ENCODE measurements around the gene RTN4RL1. TPM values are rescaled to one million over a fixed set of nuclear protein-coding genes. Genes with fewer than 3 reads are reported as not detected.

Gene RTN4RL1
- total and polyA plus RNA-seq, 2 donors = 1.3 to 4.5 TPM

DNA sequence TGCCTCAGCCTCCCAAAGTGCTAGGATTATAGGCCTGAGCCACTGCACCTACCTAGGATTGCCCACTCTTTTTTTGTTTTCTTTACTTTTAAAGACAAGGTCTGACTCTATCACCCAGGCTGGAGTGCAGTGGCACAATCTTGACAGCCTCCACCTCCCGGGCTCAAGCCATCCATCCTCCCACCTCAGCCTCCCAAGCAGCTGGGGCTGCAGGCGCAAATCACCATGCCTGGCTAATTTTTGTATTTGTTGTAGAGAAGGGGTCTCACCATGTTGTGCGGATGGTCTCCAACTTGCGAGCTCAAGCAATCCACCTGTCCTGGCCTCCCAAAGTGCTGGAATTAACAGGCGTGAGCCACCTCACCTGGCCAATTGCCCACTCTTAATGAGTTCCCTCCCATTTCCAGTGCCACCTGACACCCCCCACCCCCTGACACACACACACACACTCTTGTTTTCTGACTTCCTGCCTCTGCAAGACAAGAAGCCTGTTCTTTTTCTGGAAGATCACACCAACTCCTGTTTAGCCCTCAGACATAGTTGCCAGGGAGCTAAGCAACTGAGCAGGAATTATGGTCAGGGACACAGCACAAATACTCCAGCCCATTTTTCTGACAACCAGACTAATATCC is 19.2 kb upstream of the RTN4RL1 start:
- H3K27ac ChIP-seq (ENCODE audit: low read depth) = no peak overlapping the region
- H3K36me3 ChIP-seq (ENCODE audit: insufficient read depth) = peaks cover 4% of the 10 kb centered on the region
- peaks cover 2% of the 10 kb centered on the region for H3K4me1 ChIP-seq (ENCODE audit: insufficient read depth)

DNA sequence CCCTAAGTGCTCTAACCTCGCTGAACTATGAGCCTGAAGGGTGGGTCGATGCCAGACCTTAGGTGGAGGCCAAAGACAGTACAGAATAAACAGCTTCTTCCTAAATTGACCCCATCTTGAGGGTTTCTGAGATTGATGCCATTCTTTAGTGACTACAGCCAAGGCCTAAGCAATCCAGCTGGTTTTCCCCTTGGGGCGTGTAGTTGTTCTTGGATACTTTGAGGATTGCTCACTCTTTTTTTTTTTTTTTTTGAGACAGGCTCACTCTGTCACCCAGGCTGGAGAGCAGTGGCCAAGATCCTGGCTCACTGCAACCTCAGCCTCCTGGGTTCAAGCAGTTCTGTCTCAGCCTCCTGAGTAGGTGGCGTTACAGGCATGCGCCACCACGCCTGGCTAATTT is 18.7 kb upstream of the RTN4RL1 start:
- no peaks in the 10 kb centered on the region for H3K4me1 ChIP-seq (ENCODE audit: insufficient read depth)
- no peak overlapping the region for H3K27ac ChIP-seq (ENCODE audit: low read depth)
- H3K36me3 ChIP-seq (ENCODE audit: insufficient read depth) = peaks cover 4% of the 10 kb centered on the region
- no peak overlapping the region for H3K4me3 ChIP-seq (ENCODE audit: low read depth, low read length)
- no peak for DNase-seq (ENCODE audit: extremely low spot score)
- 84% methylated on average over 6 of the region's 6 CpGs for WGBS

More for the DNA sequence above, 19.2 kb upstream of the RTN4RL1 start:
- H3K4me3 ChIP-seq (ENCODE audit: low read depth, low read length) = no peak overlapping the region
- WGBS = 94% methylated on average over 5 of the region's 5 CpGs
- no peak for DNase-seq (ENCODE audit: extremely low spot score)

DNA sequence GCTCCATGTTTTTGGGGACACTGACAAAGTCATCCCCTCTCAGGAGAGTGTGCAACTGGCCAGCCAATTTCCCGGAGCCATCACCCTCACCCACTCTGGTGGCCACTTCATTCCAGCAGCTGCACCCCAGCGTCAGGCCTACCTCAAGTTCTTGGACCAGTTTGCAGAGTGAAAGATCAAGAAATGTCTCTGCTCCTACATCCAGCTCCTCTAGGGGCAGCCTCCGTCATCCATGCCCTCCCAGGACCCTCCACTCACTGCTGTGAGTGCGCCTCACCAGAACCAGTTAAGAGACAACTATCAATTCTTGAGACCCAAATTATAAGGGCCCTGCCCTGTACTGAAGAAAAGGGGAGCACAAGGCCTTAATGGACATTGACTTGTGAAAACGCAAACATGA is 17.8 kb upstream of the RTN4RL1 start:
- DNase-seq (ENCODE audit: extremely low spot score) = no peak
- 80% methylated on average over 5 of the region's 5 CpGs for WGBS
- no peaks in the 10 kb centered on the region for H3K4me1 ChIP-seq (ENCODE audit: insufficient read depth)
- no peak overlapping the region for H3K4me3 ChIP-seq (ENCODE audit: low read depth, low read length)
- H3K36me3 ChIP-seq (ENCODE audit: insufficient read depth) = peaks cover 4% of the 10 kb centered on the region
- no peak overlapping the region for H3K27ac ChIP-seq (ENCODE audit: low read depth)

DNA sequence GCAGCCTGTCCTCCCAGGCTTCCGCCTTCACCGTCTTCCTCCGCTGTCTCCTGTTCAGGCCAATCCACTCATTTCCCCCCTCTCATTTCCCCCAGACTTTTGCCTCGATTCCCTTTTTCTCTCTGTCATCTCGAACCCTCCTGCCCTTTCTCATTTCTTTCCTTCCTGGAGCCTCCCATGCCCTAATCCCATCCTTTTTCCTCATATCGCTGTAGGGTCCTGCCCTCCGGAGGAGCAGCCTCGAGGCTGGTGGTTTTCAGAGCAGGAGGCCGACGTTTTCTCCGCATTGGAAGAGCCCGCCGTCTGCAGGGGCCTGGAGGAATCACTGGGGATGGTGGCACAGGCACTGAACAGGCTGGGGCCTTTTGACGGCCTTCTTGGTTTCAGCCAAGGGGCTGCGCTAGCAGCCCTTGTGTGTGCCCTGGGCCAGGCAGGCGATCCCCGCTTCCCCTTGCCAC is 17.3 kb upstream of the RTN4RL1 start:
- no peaks in the 10 kb centered on the region for H3K4me1 ChIP-seq (ENCODE audit: insufficient read depth)
- peaks cover 4% of the 10 kb centered on the region for H3K36me3 ChIP-seq (ENCODE audit: insufficient read depth)
- no peak for DNase-seq (ENCODE audit: extremely low spot score)
- peak overlapping the region; percentile 57 for H3K4me3 ChIP-seq (ENCODE audit: low read depth, low read length)
- WGBS = 13% methylated on average over 17 of the region's 17 CpGs
- peak overlapping the region; percentile 68 for H3K27ac ChIP-seq (ENCODE audit: low read depth)

DNA sequence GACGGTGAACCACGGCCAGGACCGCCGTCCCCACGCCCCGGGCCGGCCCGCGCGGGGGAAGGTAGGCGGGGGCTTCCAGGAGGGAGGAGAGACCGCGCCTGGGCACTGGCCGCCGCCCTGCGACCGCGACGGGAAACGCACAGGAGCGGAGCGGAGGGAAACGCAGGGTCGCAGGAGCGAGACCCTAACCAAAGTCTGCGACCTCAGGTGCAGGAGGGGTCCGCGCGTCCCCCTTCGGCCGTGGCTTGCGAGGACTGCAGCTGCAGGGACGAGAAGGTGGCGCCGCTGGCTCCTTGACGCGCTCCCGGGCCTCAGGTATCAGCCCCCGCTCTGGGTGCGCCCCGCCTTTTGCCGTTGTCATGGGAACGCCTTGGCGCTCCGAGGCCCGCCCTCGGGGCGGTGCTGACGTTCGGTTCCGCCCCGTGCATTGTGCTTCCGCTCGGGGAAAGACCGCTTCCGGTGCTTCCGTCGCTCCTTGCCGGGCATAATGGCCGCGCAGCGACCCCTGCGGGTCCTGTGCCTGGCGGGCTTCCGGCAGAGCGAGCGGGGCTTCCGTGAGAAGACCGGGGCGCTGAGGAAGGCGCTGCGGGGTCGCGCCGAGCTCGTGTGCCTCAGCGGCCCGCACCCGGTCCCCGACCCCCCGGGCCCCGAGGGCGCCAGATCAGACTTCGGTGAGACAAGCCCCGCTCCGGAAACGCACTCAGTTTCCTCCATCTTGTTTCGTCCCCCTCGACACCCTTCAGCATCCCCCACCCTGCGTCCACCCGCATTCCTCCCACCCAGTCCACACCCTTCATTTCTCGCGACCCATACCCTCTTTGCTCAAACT is 16.6 kb upstream of the RTN4RL1 start, which contains the start of gene OVCA2:
Gene OVCA2 (plus strand): TSS at position 462 of the 829 bp plus-strand sequence. CDS start 26 bp downstream, at position 488.
- WGBS = under 1% methylated on average over 93 of the region's 93 CpGs
- DNase-seq (ENCODE audit: extremely low spot score) = peak; percentile 88
- peak within 1 kb of the TSS; percentile 76 for H3K27ac ChIP-seq (ENCODE audit: low read depth)
- H3K36me3 ChIP-seq (ENCODE audit: insufficient read depth) = peaks cover 4% of the 10 kb centered on the region
- H3K4me1 ChIP-seq (ENCODE audit: insufficient read depth) = no peaks in the 10 kb centered on the region
- H3K4me3 ChIP-seq (ENCODE audit: low read depth, low read length) = peak within 1 kb of the TSS; percentile 57

DNA sequence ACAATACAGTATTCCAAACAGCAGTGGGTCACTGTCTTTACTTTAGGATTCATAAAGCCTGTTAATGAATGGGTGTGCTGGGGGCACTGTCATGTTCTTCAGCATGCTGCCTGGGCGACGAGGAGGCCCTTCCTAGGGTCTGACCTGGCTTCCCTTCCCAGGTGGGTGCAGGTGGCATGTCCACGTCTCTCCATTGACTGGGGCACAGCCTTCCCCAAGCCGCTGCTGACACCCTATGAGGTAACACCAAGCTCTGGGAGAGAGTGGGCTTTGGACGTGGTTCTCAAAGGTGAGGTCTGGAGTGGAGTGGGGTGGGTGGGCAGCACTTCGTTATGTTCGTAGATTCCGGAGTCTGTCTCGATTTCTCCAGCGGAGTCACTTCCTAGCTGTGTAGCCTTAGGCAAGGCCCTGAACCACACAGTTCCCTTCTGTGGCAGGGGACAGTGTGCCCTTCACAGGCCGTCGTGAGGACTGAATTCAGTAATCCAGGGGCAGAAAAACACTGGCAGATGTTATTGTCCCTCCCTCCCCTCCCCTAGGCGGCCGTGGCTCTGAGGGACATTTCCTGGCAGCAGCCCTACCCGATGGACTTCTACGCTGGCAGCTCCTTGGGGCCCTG is 15.9 kb upstream of the RTN4RL1 start:
- Histone ChIP-seq H3K4me3 (ENCODE audit: low read depth, low read length) (peak overlapping the region; percentile 57), H3K4me1 (ENCODE audit: insufficient read depth) (no peaks in the 10 kb centered on the region), H3K27ac (ENCODE audit: low read depth) (peak overlapping the region; percentile 76), H3K36me3 (ENCODE audit: insufficient read depth) (peaks cover 7% of the 10 kb centered on the region)
- no peak for DNase-seq (ENCODE audit: extremely low spot score)
- 48% methylated on average over 16 of the region's 16 CpGs for WGBS

DNA sequence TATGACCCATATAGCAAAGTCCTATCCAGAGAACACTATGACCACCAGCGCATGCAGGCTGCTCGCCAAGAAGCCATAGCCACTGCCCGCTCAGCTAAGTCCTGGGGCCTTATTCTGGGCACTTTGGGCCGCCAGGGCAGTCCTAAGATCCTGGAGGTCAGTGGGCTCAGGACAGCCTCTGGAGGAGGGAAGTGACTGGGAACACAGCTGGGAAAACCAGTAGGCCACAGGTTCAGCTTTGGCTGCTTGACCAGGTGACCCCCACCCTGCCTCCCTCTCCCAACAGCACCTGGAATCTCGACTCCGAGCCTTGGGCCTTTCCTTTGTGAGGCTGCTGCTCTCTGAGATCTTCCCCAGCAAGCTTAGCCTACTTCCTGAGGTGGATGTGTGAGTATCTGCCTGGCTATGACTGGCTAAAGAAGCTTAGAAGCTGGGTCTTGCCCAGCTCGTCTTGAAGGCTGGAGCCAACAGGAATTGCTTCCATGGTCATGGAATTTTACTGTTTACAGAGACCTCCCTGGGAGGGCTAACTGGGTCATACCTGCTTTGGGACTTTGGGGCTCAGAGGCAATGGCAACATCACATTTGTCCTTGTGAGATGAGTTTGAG is 15.2 kb upstream of the RTN4RL1 start:
- 90% methylated on average over 7 of the region's 7 CpGs for WGBS
- H3K4me1 ChIP-seq (ENCODE audit: insufficient read depth) = no peaks in the 10 kb centered on the region
- H3K36me3 ChIP-seq (ENCODE audit: insufficient read depth) = peaks cover 9% of the 10 kb centered on the region
- DNase-seq (ENCODE audit: extremely low spot score) = no peak
- no peak overlapping the region for H3K4me3 ChIP-seq (ENCODE audit: low read depth, low read length)
- no peak overlapping the region for H3K27ac ChIP-seq (ENCODE audit: low read depth)

DNA sequence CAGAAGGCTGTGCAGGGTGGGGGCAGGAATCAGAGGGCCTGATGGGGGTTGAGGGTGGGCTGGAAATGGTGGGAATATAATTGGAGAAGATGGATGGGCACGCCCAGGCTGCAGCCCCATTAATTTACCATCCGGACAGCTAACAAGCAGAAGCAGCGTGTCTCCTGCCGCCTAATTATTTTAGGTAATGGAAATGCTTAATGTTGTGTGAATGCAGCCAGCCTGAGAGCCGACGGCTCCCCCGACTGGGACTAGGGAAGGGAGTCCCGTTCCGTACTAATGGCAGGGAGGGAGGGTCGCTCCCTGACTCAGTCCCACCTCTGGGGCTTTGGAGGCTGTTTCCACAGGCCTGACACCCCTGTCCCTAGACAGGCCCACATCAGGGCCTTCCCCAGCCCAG is 12.0 kb upstream of the RTN4RL1 start:
- Histone ChIP-seq H3K4me1 (ENCODE audit: insufficient read depth) (peaks cover 1% of the 10 kb centered on the region), H3K4me3 (ENCODE audit: low read depth, low read length) (no peak overlapping the region), H3K27ac (ENCODE audit: low read depth) (no peak overlapping the region), H3K36me3 (ENCODE audit: insufficient read depth) (peaks cover 9% of the 10 kb centered on the region)
- WGBS = 91% methylated on average over 10 of the region's 10 CpGs
- no peak for DNase-seq (ENCODE audit: extremely low spot score)

GRCh38 chr17:2035541-2036488 is 10.7 kb upstream of the RTN4RL1 start:
- WGBS = 89% methylated on average over 29 of the region's 29 CpGs
- Histone ChIP-seq H3K36me3 (ENCODE audit: insufficient read depth) (peaks cover 9% of the 10 kb centered on the region), H3K27ac (ENCODE audit: low read depth) (no peak overlapping the region), H3K4me3 (ENCODE audit: low read depth, low read length) (no peak overlapping the region), H3K4me1 (ENCODE audit: insufficient read depth) (peaks cover 3% of the 10 kb centered on the region)
- DNase-seq (ENCODE audit: extremely low spot score) = no peak

DNA sequence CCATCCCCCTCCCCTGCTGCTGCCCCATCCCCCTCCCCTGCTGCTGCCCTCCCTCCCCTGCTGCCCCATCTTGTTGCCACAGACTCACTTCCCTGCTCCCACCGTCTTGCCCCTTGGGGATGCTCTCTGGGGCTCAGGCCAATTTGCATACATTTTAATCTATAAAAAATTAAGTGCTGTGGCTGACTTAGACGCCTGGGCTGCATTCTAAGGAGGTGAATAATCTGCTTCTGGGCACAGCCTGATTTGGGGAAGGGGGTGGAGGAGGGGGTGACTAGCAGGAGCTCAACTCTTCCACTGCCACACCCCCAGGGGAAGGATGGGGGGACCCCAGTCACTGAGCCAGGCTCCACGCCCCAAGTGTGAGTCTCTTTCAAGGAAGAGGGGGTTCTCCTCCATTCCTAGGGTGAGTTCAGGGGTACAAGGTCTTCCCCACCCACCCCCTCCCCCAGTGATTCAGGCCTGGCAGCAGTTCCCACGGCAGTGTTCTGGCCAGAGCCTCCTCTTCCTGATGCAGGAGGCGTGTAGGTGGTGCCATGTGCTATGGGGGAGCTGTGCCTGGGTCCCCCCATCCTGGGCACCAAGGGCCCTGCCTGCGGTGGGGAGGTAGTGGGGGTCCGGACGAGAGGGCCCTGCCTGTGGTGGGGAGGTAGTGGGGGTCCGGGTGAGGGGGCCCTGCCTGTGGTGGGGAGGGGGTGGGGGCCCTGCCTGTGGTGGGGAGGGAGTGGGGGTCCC is 9.8 kb upstream of the RTN4RL1 start:
- no peak for DNase-seq (ENCODE audit: extremely low spot score)
- WGBS = 57% methylated on average over 9 of the region's 9 CpGs
- peaks cover 7% of the 10 kb centered on the region for H3K36me3 ChIP-seq (ENCODE audit: insufficient read depth)

DNA sequence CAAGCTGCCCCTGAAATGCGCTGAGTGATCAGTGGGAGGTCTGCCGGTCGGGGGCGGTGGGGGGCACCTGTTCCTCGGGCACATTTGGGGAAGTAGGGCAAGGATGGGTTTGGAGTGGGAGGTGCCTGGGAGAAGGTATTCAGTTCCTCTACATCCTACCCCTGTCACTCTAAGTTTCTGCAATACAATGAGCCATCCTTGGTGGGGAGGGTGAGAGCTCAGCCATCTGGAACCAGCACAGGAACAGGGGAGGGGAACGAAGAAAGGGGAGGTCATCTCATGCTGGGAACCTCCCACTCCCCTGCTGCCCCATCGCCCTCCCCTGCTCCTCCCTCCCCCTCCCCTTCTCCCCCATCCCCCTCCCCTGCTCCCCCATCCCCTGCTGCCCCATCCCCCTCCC is 9.0 kb upstream of the RTN4RL1 start:
- Histone ChIP-seq H3K27ac (ENCODE audit: low read depth) (no peak overlapping the region), H3K4me3 (ENCODE audit: low read depth, low read length) (no peak overlapping the region), H3K4me1 (ENCODE audit: insufficient read depth) (peaks cover 5% of the 10 kb centered on the region), H3K36me3 (ENCODE audit: insufficient read depth) (peaks cover 5% of the 10 kb centered on the region)
- no peak for DNase-seq (ENCODE audit: extremely low spot score)
- 86% methylated on average over 7 of the region's 7 CpGs for WGBS

More for the DNA sequence above, 9.8 kb upstream of the RTN4RL1 start:
- no peak overlapping the region for H3K4me3 ChIP-seq (ENCODE audit: low read depth, low read length)
- H3K27ac ChIP-seq (ENCODE audit: low read depth) = no peak overlapping the region
- peaks cover 5% of the 10 kb centered on the region for H3K4me1 ChIP-seq (ENCODE audit: insufficient read depth)

DNA sequence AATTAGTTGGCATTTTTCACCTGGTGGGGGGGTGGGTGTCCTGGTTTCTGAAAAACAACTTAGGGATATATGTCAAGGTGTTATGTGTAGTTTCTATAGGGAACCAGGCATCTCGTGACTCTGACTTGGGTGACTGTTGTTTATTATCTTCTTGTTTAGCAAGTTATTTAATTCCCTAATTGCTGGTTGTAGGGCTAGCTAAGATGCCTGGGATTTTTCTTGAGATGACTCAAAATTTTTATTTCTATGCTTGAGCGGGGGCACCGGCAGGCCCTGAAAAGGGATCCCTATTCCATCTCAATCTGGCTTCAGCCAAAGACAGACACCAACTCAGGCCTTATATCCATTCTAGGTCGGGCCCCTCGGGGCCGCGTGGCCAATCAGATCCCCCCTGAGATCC is 8.0 kb upstream of the RTN4RL1 start:
- WGBS = 93% methylated on average over 7 of the region's 7 CpGs
- no peak for DNase-seq (ENCODE audit: extremely low spot score)
- H3K27ac ChIP-seq (ENCODE audit: low read depth) = no peak overlapping the region
- H3K4me1 ChIP-seq (ENCODE audit: insufficient read depth) = peaks cover 5% of the 10 kb centered on the region
- H3K4me3 ChIP-seq (ENCODE audit: low read depth, low read length) = no peak overlapping the region
- peaks cover 5% of the 10 kb centered on the region for H3K36me3 ChIP-seq (ENCODE audit: insufficient read depth)
